Vagina (tissue), 2 donors: Measurements from ENCODE around the gene STXBP3. TPM values are rescaled to one million over a fixed set of nuclear protein-coding genes. Genes with fewer than 3 reads are reported as not detected.

ENCODE experiments used
- DNase-seq, 2 donors: peaks; one replicate each; pipeline ENCODE4 v3.0.0-alpha.2; 2017; ENCODE audit errors: extremely low spot score in 2 of 2
- H3K27ac ChIP-seq: fragments of 200-600 bp; sonication (generic); one replicate; pipeline ENCODE4 v1.5.1; 2019
- H3K27me3 ChIP-seq: fragments of 200-600 bp; sonication (generic); one replicate; pipeline ENCODE4 v1.5.1; 2019
- H3K36me3 ChIP-seq, 2 donors: fragments of 200-600 bp; sonication (generic); one replicate each; pipeline ENCODE4 v1.5.1; 2017 to 2019
- H3K4me1 ChIP-seq: fragments of 200-600 bp; sonication (generic); one replicate; pipeline ENCODE4 v1.5.1; 2019
- H3K4me3 ChIP-seq, 2 donors: fragments of 200-600 bp; sonication (generic); 1 replicate in 1 of 2; 2 replicates in 1 of 2; pipeline ENCODE4 v1.5.1; 2016 to 2019
- H3K9me3 ChIP-seq: fragments of 200-600 bp; sonication (generic); one replicate; pipeline ENCODE4 v1.5.1; 2019
- POLR2A ChIP-seq, 2 donors: fragments of 450-650 bp; IDR thresholded peaks; one replicate each; pipeline ENCODE4 v1.6.1; 2017; ENCODE audit warnings: antibody characterized with exemption in 2 of 2, mild to moderate bottlenecking in 2 of 2, moderate library complexity in 2 of 2
- POLR2AphosphoS5 ChIP-seq, 2 donors: sonication (generic); formaldehyde crosslinking; IDR thresholded peaks; one replicate each; pipeline ENCODE4 v1.9.0; 2017; ENCODE audit warnings: antibody characterized with exemption in 2 of 2, mild to moderate bottlenecking in 2 of 2, low read depth in 1 of 2; ENCODE audit not compliant: insufficient read depth in 1 of 2
- intact Hi-C: fragments of 100-400 bp; cut with DNase I; formaldehyde crosslinking; loops from one replicate; pipeline ENCODE4 v1.15.1; 2023
- total RNA-seq: library from RNA; depleted of rRNA; stranded (reverse); fragments of >200 nt; gene quantifications from one replicate; pipeline ENCODE4 v1.2.3, GENCODE V29; 2016
- TF ChIP-seq, protein P1 (sequence below), 3 experiments: fragments of 450-650 bp in 2 of 3; fragments of 200-600 bp in 1 of 3; sonication (generic) in 1 of 3; IDR thresholded peaks; one replicate each; pipeline ENCODE4 v1.5.1; 2017 to 2019; ENCODE audit warnings: antibody characterized with exemption in 3 of 3, mild to moderate bottlenecking in 2 of 3, moderate library complexity in 2 of 3

Gene STXBP3
- total RNA-seq, 1 donor from 2014 or later: 167 TPM

DNA sequence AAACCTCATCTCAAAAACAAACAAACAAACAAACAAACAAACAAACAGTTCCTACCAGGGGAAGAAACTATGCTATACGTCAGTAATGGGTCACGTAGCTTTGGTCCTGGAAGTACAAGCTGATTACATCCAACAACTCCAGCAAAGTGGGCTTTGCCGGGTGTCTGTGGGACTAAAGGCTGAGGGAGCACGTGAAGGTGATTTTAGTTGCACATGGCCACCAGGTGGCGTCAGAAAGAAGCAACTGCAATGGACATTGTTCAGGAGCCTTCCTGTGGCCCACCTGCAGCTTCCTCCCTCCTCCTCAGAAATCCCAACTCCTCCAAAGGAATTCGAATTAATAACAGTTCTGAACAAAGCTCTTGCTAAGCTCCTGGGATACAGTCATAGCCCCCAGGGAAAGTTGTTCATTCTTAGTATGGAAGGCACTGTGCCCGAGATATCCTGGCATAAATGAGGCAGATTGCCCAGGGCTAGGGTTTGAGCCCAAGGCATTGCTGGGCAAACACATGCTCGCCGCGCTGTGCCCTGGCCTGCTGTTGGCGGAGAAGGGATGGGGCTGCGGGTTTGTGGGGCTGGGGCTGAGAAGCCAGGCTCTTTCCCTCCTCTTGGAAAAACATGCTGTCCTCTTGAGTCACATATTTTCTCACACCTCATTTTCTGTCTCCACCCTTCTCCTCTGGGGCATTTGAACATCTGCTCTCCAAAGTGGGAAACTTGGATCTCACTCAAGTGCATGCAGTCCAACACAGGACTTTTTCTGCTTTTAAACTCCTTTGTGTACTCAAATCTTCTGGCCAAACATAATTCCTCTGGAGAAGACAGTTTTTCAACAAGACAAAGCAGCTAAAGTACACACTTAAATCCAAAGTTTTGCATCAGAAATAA is 81.8 kb downstream of the STXBP3 start:
- intact Hi-C loops: loop anchor here (5.0 kb wide), 1 partner anchor 69 kb away; no protein-coding TSS in a partner anchor
- Histone ChIP-seq H3K4me3 (no peak overlapping the region), H3K4me1 (peaks cover 48% of the 10 kb centered on the region)

DNA sequence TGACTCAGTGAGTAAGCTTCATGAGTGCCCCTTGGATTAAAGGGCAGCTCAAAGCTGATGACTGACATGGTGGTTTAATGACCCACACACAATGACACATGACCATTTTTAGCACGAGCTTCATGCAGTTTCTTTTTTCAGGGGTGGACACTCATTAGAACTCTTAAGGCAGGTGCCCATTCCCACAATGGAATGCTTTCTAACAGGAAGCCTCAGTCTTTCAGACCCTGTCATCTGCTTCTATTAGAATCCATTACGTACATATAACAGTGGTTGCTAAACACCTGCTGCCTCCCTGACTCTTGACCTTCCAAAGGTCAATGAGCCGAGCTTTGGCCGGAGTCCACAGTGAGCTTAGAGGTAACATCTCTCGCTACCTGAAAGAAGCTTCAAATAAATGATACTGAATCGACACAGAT is 83.0 kb downstream of the STXBP3 start:
- Histone ChIP-seq H3K27me3 (no peaks in the 10 kb centered on the region), H3K36me3 (no peaks in the 10 kb centered on the region), H3K9me3 (no peaks in the 10 kb centered on the region), H3K4me1 (peaks cover 48% of the 10 kb centered on the region), H3K4me3 (no peak overlapping the region), H3K27ac (peak overlapping the region; percentile 92)
- intact Hi-C loops: loop anchor here (5.0 kb wide), 1 partner anchor 68 kb away; no protein-coding TSS in a partner anchor
- DNase-seq: no peak
- TF ChIP-seq, protein P1, sequence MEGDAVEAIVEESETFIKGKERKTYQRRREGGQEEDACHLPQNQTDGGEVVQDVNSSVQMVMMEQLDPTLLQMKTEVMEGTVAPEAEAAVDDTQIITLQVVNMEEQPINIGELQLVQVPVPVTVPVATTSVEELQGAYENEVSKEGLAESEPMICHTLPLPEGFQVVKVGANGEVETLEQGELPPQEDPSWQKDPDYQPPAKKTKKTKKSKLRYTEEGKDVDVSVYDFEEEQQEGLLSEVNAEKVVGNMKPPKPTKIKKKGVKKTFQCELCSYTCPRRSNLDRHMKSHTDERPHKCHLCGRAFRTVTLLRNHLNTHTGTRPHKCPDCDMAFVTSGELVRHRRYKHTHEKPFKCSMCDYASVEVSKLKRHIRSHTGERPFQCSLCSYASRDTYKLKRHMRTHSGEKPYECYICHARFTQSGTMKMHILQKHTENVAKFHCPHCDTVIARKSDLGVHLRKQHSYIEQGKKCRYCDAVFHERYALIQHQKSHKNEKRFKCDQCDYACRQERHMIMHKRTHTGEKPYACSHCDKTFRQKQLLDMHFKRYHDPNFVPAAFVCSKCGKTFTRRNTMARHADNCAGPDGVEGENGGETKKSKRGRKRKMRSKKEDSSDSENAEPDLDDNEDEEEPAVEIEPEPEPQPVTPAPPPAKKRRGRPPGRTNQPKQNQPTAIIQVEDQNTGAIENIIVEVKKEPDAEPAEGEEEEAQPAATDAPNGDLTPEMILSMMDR (IDR thresholded peaks at IDR 0.05): no peak

More for the DNA sequence above, 81.8 kb downstream of the STXBP3 start:
- peak overlapping the region; percentile 92 for H3K27ac ChIP-seq
- TF ChIP-seq, protein P1 (IDR thresholded peaks at IDR 0.05): peak; percentile 55 to 77 (median 75)
- TF ChIP-seq POLR2AphosphoS5 (IDR thresholded peaks at IDR 0.05; ENCODE audit: insufficient read depth in 1 of 2, low read depth in 1 of 2) (peak in 1 of 2 donors; percentile 75), POLR2A (IDR thresholded peaks at IDR 0.05) (no peak)
- no peaks in the 10 kb centered on the region for H3K36me3 ChIP-seq
- H3K9me3 ChIP-seq: no peaks in the 10 kb centered on the region
- H3K27me3 ChIP-seq: no peaks in the 10 kb centered on the region
- DNase-seq: no peak

DNA sequence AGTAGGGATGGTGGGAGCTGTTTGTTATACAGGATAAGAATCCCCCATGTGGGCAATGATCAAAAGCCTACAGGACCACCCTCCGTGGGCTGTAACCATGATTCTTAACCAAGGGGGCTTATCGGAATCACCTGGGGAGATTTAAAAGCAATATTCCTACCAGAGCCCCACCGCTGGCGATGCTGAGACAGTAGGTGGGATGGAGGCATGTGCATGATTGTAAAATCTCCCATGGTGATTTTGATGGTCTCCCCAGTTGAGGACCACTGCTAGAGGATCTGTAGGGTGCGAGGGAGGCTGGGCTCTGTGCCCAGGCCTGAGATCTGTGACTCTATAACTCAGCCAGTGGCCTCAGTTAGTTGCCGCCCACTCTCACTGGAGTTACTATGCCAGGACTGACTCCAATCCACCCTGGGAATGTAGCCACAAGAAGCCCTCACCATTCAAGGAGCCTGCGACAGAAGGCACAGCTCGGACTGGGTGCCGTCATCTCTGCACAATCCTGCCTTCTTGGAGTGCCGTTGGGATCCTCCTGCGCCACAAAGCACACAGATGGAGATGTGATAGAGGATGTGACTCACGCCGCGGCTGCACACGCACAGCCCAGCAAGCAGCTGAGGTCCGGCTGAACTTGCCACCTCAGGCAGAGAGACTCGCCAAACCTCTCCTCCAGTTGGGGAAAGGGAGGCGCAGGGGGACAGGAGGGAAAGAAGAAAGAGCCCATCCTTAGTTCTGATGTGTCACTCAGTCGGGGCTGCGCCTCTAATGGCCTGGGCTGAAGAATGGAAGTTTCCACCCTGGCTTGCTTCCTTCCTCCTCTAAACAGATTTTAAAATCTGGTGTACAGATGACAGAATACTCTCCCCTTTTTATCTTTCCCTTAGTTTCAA is 83.9 kb downstream of the STXBP3 start:
- H3K36me3 ChIP-seq: no peaks in the 10 kb centered on the region
- H3K27me3 ChIP-seq: no peaks in the 10 kb centered on the region
- TF ChIP-seq, protein P1 (IDR thresholded peaks at IDR 0.05): no peak
- TF ChIP-seq POLR2AphosphoS5 (IDR thresholded peaks at IDR 0.05; ENCODE audit: insufficient read depth in 1 of 2, low read depth in 1 of 2) (peak in 1 of 2 donors; percentile 90), POLR2A (IDR thresholded peaks at IDR 0.05) (no peak)
- intact Hi-C loops: no loop called here
- peak overlapping the region; percentile 92 for H3K27ac ChIP-seq
- peaks cover 48% of the 10 kb centered on the region for H3K4me1 ChIP-seq
- H3K9me3 ChIP-seq: no peaks in the 10 kb centered on the region
- peak overlapping the region; percentile 23 to 28 for H3K4me3 ChIP-seq
- DNase-seq: peak in 1 of 2 donors; percentile 95

DNA sequence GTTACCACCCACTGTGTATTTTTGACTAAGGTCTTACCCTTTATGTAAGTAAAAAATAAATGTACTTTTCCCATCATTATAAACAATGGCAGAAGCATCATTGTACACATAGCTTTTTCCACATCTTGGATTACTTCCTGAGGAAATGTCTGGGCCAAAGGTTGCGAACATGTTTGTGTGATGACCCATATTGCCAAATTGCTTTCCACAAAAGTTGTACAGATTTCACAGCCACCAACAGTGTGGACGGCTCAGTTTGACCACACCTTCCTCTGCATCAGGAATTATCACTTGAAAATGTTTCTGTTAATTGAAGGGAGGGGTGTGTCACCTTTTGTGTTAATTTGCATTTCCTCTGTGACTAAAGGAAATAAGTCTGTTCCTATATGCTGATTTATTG is 84.8 kb downstream of the STXBP3 start:
- Histone ChIP-seq H3K4me1 (peaks cover 48% of the 10 kb centered on the region), H3K27me3 (no peaks in the 10 kb centered on the region), H3K4me3 (peak overlapping the region in 1 of 2 donors; percentile 23), H3K9me3 (no peaks in the 10 kb centered on the region), H3K27ac (peak overlapping the region; percentile 92), H3K36me3 (no peaks in the 10 kb centered on the region)
- intact Hi-C loops: no loop called here
- DNase-seq: no peak
- TF ChIP-seq POLR2AphosphoS5 (IDR thresholded peaks at IDR 0.05; ENCODE audit: insufficient read depth in 1 of 2, low read depth in 1 of 2) (no peak), POLR2A (IDR thresholded peaks at IDR 0.05) (no peak)
- TF ChIP-seq, protein P1 (IDR thresholded peaks at IDR 0.05): no peak
